Subcutaneous abdominal adipose tissue (tissue), 5 donors: Measurements from ENCODE around the gene HRG.
"Not testable (repeated sequence)": the region's sequence is repeated elsewhere in the genome, so short reads cannot be mapped to it uniquely, and the experiment has no call there.

Experiments
- H3K27ac ChIP-seq: one replicate; pipeline ENCODE4 v1.7.0; 2013; ENCODE audit warnings: low read depth, mild to moderate bottlenecking, inconsistent platforms, low read length, moderate library complexity
- H3K27me3 ChIP-seq, 5 donors: one replicate each; pipeline ENCODE4 v1.7.0; 2013; ENCODE audit warnings: low read length in 5 of 5, inconsistent platforms in 1 of 5; ENCODE audit not compliant: control insufficient read depth in 5 of 5, insufficient read depth in 4 of 5
- H3K36me3 ChIP-seq, 5 donors: one replicate each; pipeline ENCODE4 v1.7.0; 2013; ENCODE audit warnings: low read length in 5 of 5; ENCODE audit not compliant: control insufficient read depth in 5 of 5, insufficient read depth in 5 of 5
- H3K4me1 ChIP-seq, 5 donors: one replicate each; pipeline ENCODE4 v1.7.0; 2013; ENCODE audit warnings: low read length in 5 of 5, mild to moderate bottlenecking in 3 of 5, moderate library complexity in 1 of 5; ENCODE audit not compliant: control insufficient read depth in 5 of 5, insufficient read depth in 5 of 5
- H3K4me3 ChIP-seq, 5 donors: one replicate each; pipeline ENCODE4 v1.7.0; 2013; ENCODE audit warnings: low read length in 5 of 5, low read depth in 1 of 5
- H3K9ac ChIP-seq, 5 donors: one replicate each; pipeline ENCODE4 v1.7.0; 2013; ENCODE audit warnings: low read length in 5 of 5, mild to moderate bottlenecking in 4 of 5, moderate library complexity in 3 of 5
- H3K9me3 ChIP-seq, 5 donors: one replicate each; pipeline ENCODE4 v1.7.0; 2013; ENCODE audit warnings: low read length in 5 of 5; ENCODE audit not compliant: control insufficient read depth in 5 of 5
- donor health status: healthy.
- donor health status: healthy.
- donor health status: healthy.
- donor health status: healthy.
- donor health status: healthy.

The HRG gene

DNA sequence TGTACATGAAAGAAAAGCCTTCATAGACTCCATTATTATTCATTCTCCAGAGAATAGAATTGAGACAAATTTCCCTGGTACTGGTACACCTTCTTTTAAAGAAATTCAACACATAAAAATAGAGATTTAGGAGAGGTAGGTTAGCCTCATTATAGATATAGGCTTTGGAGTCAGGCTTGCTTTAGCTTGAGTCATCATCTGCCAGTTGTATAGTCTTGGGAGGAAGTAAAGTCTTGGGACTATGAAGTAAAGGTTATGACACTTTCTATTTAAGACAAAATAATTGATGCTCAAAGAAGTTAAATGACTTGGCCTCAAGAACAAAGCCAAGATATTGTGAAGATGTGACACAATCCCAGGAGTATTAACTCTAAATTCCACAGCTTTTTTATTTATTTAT, 4.3 kb downstream of the HRG start:
- H3K9ac ChIP-seq, result no peak overlapping the region
- H3K36me3 ChIP-seq, result no peaks in the 10 kb centered on the region
- peaks cover 5 to 12% (median 7%) of the 10 kb centered on the region in 5 donors for H3K27me3 ChIP-seq
- H3K9me3 ChIP-seq, result no peaks in the 10 kb centered on the region
- no peak overlapping the region for H3K27ac ChIP-seq
- H3K4me1 ChIP-seq, result no peaks in the 10 kb centered on the region
- H3K4me3 ChIP-seq, result no peak overlapping the region

DNA sequence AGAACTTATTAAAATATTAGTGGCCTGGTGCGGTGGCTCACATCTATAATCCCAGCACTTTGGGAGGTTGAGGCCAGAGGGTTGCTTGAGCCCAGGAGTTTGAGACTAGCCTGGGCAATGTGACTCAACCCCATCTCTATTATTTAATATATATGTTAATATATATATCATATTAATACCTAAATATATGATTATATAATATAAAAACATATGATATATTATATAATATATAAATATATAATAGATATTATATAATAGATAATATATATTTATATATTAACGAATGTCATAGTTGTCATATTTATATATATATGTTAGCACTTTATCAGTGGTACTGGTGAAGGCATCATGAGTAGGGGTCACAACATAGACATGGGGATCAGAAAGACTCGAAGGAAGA, 5.2 kb downstream of the HRG start:
- Histone ChIP-seq H3K9ac (no peak overlapping the region), H3K36me3 (no peaks in the 10 kb centered on the region), H3K27ac (no peak overlapping the region), H3K9me3 (no peaks in the 10 kb centered on the region), H3K4me3 (no peak overlapping the region), H3K27me3 (peaks cover 2 to 12% (median 6%) of the 10 kb centered on the region in 5 donors), H3K4me1 (no peaks in the 10 kb centered on the region)

DNA sequence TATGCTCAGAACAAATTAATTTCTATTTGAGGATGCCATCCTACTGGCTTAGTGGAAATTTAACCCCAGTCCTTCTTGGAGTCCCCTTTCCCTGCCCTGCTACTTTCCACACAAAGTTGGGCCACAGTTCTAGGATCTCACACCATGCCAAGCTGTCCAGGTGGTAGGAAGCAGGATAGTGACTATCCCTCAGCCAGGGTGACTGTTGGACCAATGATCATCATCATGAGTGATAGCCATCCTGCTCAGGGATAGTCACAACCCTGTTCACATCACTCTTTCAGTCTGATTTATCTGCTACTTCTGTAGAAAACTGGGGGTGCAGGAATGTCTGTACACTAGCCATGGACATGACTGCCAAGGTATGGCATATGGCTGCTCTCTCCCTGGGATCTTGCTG, 12.8 kb downstream of the HRG start:
- no peaks in the 10 kb centered on the region for H3K36me3 ChIP-seq
- H3K9ac ChIP-seq, result no peak overlapping the region
- H3K4me1 ChIP-seq, result no peaks in the 10 kb centered on the region
- peaks cover 0 to 9% (median 5%) of the 10 kb centered on the region in 5 donors for H3K27me3 ChIP-seq
- no peaks in the 10 kb centered on the region for H3K9me3 ChIP-seq
- H3K4me3 ChIP-seq, result no peak overlapping the region
- no peak overlapping the region for H3K27ac ChIP-seq

DNA sequence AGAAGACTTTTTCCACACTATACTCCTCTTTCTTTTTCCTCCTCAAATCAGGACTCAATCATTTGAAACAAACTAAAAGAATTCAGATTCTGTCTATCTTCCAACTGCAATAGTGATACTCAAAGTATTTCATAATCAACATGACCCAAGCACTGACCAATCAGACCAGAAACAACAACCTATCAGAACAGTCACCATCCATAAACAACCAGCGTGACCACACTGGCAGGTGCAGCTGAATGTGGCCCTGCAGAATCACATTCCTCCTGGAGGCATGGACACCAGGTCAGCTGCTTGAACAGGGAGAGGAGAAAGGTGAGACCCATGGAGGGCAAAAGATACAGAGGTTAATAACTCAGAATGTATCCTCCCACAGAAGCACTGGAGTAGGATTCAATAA, 13.3 kb downstream of the HRG start:
- Histone ChIP-seq H3K4me3 (no peak overlapping the region), H3K36me3 (no peaks in the 10 kb centered on the region), H3K4me1 (no peaks in the 10 kb centered on the region), H3K9ac (no peak overlapping the region), H3K27me3 (peaks cover 0 to 8% (median 5%) of the 10 kb centered on the region in 5 donors), H3K27ac (no peak overlapping the region), H3K9me3 (no peaks in the 10 kb centered on the region)

DNA sequence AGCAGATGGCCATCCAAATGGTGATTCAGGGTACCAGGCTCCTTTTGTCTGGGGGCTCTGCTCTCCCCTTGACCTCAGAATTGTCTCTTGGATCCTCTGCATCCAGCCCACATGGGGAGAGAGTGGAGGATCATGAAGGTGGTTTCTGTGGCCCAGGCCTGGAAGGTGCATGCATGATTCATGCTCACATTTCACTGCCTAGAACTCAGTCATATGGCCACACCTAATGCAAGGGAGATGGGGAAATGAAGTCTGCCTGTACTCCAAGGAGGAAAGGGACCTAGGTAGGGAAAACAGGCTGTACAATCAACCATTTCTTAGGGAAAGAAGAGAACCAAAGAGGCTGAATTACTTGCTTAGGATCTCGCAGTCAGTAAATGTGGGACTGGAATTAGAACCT, 15.1 kb downstream of the HRG start:
- Histone ChIP-seq H3K9me3 (peaks cover 0 to 5% (median 0%) of the 10 kb centered on the region in 5 donors), H3K27me3 (peaks cover 0 to 11% (median 4%) of the 10 kb centered on the region in 5 donors), H3K36me3 (no peaks in the 10 kb centered on the region), H3K27ac (no peak overlapping the region), H3K9ac (no peak overlapping the region), H3K4me3 (no peak overlapping the region), H3K4me1 (no peaks in the 10 kb centered on the region)

DNA sequence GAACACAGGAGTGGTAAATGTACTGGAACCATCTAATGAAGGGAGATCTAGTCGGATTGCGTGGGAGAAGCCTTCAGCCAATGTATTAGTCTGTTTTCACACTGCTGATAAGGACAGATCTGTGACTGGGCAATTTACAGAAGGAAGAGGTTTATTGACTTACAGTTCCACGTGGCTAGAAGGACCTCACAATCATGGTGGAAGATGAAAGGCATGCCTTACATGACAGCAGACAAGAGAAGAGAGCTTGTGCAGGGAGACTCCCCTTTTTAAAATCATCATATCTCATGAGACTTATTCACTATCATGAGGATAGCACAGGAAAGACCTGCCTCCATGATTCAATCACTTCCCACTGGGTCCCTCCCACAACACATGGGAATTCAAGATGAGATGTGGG, 17.0 kb downstream of the HRG start:
- no peaks in the 10 kb centered on the region for H3K4me1 ChIP-seq
- peaks cover 0 to 7% (median 0%) of the 10 kb centered on the region in 5 donors for H3K27me3 ChIP-seq
- H3K27ac ChIP-seq, result no peak overlapping the region
- no peak overlapping the region for H3K4me3 ChIP-seq
- peaks cover 0 to 5% (median 0%) of the 10 kb centered on the region in 5 donors for H3K9me3 ChIP-seq
- H3K9ac ChIP-seq, result no peak overlapping the region
- H3K36me3 ChIP-seq, result no peaks in the 10 kb centered on the region

- no peak overlapping the region for H3K4me3 ChIP-seq
- no peak overlapping the region for H3K27ac ChIP-seq
- peaks cover 0 to 5% (median 0%) of the 10 kb centered on the region in 5 donors for H3K9me3 ChIP-seq
- no peaks in the 10 kb centered on the region for H3K36me3 ChIP-seq
- peaks cover 0 to 4% (median 0%) of the 10 kb centered on the region in 5 donors for H3K27me3 ChIP-seq
- H3K9ac ChIP-seq, result no peak overlapping the region
- H3K4me1 ChIP-seq, result no peaks in the 10 kb centered on the region
These were observed 18.2 kb downstream of the HRG start for GRCh38 chr3:186683979-186684378.

DNA sequence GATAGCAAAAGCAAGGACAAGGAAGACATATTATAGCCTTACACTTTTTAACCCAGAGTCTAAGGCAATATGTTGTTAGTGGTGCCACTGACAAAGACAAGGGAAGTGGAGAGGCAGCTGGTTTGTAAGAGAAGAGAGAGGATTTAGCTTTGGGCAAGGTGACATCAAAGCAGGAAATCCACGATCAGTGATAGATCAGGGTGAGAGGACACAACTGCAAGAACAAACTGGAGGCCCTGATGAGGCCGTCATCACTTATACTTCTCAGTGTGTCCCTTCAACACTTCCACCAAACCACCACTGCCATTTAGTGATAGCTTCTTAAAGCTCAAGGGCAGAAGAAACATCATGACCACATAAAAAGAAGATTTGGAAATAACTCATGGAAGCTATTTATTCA, 20.7 kb downstream of the HRG start:
- not testable (repeated sequence) for H3K9me3 ChIP-seq, H3K9ac ChIP-seq, H3K27me3 ChIP-seq, H3K36me3 ChIP-seq, H3K4me1 ChIP-seq, H3K4me3 ChIP-seq, H3K27ac ChIP-seq

DNA sequence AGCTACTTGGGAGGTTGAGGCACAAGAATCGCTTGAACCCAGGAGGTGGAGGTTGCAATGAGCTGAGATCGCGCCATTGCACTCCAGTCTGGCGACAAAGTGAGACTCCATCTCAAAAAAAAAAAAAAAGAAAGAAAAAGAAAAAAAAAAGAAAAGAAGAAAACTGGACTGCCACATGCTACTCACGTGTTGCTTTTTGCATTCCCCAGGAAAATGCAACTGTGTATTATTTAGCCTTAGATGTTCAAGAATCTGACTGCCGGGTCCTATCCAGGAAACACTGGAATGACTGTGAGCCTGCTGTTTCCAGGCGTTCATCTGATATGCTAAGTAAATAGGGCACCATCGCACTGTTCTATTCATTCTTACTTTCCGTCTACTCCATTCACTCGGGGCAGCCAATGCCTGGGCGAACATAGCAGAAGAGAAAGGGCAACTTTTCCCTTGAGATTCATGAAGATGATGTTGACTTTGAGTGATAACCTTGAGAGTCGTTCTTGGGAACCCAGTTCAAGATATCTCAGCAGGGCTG, 21.4 kb downstream of the HRG start:
- Histone ChIP-seq H3K27ac (no peak overlapping the region), H3K36me3 (no peaks in the 10 kb centered on the region), H3K4me3 (no peak overlapping the region), H3K9ac (no peak overlapping the region), H3K27me3 (peaks cover under 1 to 4% (median 4%) of the 10 kb centered on the region in 5 donors), H3K4me1 (no peaks in the 10 kb centered on the region), H3K9me3 (peaks cover 0 to 5% (median 0%) of the 10 kb centered on the region in 5 donors)

- not testable (repeated sequence) for H3K27me3 ChIP-seq, H3K9me3 ChIP-seq, H3K27ac ChIP-seq, H3K4me1 ChIP-seq, H3K4me3 ChIP-seq, H3K9ac ChIP-seq, H3K36me3 ChIP-seq
These were observed 24.5 kb downstream of the HRG start for GRCh38 chr3:186690304-186690703.

GRCh38 chr3:186691676-186692075, 25.9 kb downstream of the HRG start:
- no peaks in the 10 kb centered on the region for H3K9me3 ChIP-seq
- no peak overlapping the region for H3K27ac ChIP-seq
- no peak overlapping the region for H3K9ac ChIP-seq
- H3K36me3 ChIP-seq, result no peaks in the 10 kb centered on the region
- H3K27me3 ChIP-seq, result peaks cover 0 to 5% (median 4%) of the 10 kb centered on the region in 5 donors
- no peak overlapping the region for H3K4me3 ChIP-seq
- H3K4me1 ChIP-seq, result no peaks in the 10 kb centered on the region
